ENCODE data around the gene LHCGR.

LHCGR gene

GRCh38 chr2:48755473-48755872, at the start of gene LHCGR:
Gene LHCGR (minus strand): TSS chr2:48755724. CDS start chr2:48755671, 53 bp downstream.
- DNase-seq (ENCODE audit: low spot score) = no peak

DNA sequence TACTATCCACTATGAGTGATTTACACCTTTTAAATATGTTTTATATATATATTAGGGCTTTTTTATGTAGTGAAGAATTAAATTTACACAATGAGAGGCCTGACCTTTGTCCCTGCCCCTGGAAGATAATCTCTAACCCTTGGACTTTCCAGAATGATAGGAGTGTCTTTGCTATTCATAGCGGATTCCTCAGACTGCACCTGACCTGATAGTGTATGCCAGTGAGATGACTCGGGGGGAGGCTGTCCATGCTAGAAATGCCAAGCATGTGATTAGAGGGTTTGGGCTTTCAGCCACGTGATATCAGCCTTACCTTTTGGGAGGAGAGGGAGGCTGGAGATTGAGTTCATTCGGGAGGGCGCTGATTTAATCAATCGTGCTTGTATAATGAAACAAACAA, 44.1 kb upstream of the LHCGR start:
- DNase-seq (ENCODE audit: low spot score) = no peak

DNA sequence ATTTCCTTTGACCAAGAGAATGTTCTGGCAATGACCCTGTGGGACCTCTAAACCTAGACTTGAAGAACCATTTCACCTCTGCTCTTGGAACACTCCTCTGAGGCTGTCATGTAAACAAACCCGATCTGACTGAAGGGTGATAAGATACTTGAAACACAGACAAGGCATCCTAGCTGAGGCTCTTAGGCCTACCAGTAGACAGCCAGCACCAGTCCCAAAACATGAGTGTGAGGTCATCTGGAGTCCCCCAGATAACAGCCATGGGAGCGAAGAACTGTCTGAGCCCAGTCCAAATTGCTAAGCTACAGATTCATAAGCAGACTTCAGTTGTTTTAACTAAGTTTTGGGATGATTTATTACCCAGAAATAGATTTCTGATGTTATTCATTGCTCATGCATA, 39.5 kb upstream of the LHCGR start:
- no peak for DNase-seq (ENCODE audit: low spot score)

- no peak for DNase-seq (ENCODE audit: low spot score)
Observed at GRCh38 chr2:48793671-48794070, 38.1 kb upstream of the LHCGR start.

- DNase-seq (ENCODE audit: low spot score) = no peak
Observed at GRCh38 chr2:48792030-48792429, 36.5 kb upstream of the LHCGR start.

GRCh38 chr2:48790407-48791170, 35.1 kb upstream of the LHCGR start:
- DNase-seq (ENCODE audit: low spot score) = no peak

DNA sequence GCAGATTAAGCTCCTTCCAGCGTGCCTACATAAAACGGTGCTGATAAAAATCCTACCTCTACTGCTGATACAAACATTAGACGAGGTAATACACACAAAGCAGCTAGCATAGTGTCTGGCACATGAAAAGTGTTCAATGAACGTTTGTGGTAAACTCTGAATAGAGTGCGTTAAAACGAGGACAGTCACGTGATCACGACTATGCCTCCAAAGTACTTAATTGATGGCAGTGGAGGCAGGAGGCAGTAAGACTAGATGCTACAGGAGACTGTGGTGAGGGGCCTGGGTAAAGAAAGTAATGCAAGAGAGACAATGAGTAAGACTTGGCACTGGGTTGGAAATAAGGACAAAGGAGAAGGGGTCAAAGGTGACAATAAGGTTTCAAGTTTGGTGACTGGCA, 32.1 kb upstream of the LHCGR start:
- no peak for DNase-seq (ENCODE audit: low spot score)

- DNase-seq (ENCODE audit: low spot score) = no peak
Observed at GRCh38 chr2:48781366-48781765, 25.8 kb upstream of the LHCGR start.

DNA sequence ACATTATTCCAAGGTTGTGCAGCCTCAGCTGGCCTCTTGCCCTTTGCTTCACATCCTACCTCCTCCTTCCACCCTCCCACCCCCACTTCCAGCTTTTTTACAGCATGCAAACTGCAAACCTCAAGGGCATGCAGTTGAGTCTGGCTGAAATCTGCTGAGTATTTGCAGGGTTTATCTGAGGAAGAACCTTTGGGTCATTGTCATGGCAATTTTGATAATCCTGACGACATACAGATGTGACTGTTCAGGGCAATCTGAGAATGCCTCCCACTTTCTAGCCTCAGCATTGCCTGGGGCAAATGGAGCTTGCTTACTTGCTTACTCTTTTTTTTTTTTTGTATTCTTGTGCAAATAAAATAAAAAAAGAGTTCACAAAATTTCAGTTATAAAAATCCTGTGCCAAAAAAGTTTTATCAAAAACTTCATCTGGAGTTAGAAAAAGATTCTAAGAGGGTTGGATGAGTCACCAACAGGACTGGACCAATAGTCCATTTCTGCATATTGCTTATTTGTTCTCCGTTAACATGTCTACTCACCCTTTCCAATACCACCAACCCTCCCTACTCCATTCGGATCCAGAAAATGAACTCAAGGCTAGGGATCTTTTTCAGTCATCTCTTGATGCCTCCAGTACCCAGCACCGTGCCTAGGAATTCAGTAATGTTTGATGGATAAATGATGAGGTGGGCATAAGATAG, 23.6 kb upstream of the LHCGR start:
- no peak for DNase-seq (ENCODE audit: low spot score)

DNA sequence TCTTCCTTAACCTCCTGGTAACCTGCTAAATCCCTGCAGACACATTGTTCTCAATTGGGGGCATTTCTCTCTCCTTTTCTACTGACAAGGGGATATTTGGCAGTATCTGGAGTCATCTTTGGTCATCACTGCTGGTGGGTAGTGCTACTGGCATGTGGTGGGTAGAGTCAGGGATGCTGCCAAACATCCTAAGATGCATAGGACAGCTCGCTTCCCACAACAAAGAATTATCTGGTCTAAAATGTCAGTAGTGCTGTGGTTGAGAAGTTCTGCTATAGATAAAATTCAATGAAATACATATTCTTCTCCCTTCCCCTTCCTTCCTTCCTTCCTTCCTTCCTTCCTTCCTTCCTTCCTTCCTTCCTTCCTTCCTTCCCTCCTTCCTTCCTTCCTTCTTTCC, 18.7 kb upstream of the LHCGR start:
- DNase-seq (ENCODE audit: low spot score) = no peak

- DNase-seq (ENCODE audit: low spot score) = no peak
Observed at GRCh38 chr2:48771241-48772014, 15.9 kb upstream of the LHCGR start.

- DNase-seq (ENCODE audit: low spot score) = no peak
Observed at GRCh38 chr2:48770181-48770580, 14.7 kb upstream of the LHCGR start.

- DNase-seq (ENCODE audit: low spot score) = no peak
Observed at GRCh38 chr2:48768669-48769068, 13.1 kb upstream of the LHCGR start.

- DNase-seq (ENCODE audit: low spot score) = no peak
Observed at GRCh38 chr2:48767330-48767729, 11.8 kb upstream of the LHCGR start.

GRCh38 chr2:48760826-48761225, 5.3 kb upstream of the LHCGR start:
- no peak for DNase-seq (ENCODE audit: low spot score)

DNA sequence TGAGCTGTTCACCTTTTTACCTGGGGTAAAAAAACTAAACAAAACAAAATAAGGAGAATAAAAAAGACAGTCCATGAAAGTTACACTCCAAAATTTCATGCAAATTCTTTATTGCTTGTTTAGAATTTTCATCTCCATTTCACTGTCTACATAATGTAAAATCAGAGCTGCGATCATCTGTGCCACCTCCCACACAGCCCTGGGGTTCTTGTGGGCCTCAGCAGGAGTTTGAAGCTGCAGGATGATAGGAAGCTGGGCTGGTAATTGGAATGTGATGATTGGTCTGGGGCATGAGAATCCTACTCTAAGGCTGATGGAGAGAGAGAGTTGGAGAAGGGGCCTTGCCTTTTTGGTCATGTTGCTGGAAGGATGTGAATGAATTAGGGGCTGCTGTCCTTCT, 4.2 kb upstream of the LHCGR start:
- no peak for DNase-seq (ENCODE audit: low spot score)

DNA sequence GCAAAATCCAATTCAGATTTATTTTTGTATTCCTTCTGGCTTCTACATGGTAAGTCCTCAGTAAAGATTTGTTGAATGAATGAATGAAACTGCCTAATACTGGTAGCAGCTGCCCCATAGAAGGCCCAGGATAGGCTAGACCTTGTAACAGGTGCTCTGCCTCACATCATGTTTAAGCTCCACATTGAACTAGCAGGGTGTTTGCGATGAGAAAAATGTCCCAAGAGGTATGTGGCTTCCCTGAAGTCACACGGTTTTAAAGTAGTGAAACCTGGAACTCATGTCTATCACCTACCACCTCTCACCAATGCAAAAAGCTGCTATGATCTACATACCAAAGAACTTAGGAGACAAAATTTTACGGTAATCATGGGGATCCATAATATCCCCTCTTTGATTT, 765 bp upstream of the LHCGR start:
- DNase-seq (ENCODE audit: low spot score) = no peak

DNA sequence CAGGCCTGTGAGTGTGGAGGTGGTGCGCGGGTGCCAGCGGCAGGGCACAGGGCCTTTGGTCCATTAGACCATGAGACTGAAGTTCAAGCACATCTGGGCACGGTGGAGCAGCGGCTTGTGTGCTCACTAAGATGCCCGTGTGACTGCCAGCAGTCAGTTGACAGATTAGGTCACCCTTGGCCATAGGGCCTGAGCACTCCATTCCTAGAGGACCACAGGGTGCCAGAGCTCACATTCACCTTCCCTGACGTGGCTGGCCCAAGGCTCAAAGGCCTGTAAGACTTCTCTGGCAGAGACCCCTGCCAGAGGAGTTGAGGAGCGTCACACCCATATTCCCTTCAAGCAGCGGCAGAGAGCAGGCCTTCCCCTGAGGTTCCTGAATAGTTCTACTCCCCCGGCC, 650 bp downstream of the LHCGR start:
- DNase-seq (ENCODE audit: low spot score) = no peak

DNA sequence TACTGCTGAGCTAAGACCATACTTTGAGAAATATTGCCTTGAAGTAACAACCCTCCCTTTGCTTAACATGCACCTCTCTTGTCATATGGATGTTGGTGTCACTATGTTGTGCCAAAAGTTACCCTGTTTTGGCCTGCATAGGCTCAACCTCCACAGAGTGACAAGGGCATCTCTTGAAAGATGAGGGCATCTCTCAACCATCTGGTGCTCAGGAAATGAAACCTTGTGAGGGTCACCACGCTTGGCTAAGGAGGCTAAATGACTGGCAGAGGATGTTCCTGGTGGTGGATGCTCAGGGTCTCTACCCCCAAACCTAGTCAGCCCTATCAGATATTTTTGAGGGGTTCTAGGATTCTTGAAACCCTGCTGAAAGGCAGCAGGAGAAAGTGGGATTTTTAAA, 2.3 kb downstream of the LHCGR start:
- no peak for DNase-seq (ENCODE audit: low spot score)

DNA sequence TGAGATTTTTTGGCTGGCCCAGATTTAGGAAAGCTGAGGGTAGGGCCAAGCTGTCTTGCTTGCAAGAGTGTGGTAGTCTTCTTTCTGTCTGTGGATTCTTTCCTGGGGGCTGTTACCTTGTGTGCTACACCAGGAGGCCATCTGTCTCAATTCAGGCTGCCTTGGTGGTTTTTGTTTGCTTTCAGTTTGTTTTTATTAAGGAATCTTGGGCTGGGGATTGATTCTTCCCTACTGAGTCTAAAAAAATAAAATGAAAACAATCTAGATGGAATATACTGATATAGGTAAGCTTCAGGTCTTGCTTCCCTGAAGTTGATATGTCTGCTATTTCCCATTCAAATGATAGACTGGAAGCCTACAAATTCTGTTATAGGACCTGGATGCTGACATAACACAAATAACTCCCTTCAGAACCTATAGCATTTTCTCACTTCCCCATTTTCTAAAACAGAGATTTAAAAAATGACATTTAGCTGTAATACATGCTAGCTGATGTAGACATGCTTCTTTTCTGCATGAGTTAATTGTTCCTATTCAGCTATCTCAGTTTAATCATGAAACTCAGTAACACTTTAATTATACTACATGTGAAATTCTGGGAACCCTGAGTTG, 5.3 kb downstream of the LHCGR start:
- DNase-seq (ENCODE audit: low spot score) = no peak

DNA sequence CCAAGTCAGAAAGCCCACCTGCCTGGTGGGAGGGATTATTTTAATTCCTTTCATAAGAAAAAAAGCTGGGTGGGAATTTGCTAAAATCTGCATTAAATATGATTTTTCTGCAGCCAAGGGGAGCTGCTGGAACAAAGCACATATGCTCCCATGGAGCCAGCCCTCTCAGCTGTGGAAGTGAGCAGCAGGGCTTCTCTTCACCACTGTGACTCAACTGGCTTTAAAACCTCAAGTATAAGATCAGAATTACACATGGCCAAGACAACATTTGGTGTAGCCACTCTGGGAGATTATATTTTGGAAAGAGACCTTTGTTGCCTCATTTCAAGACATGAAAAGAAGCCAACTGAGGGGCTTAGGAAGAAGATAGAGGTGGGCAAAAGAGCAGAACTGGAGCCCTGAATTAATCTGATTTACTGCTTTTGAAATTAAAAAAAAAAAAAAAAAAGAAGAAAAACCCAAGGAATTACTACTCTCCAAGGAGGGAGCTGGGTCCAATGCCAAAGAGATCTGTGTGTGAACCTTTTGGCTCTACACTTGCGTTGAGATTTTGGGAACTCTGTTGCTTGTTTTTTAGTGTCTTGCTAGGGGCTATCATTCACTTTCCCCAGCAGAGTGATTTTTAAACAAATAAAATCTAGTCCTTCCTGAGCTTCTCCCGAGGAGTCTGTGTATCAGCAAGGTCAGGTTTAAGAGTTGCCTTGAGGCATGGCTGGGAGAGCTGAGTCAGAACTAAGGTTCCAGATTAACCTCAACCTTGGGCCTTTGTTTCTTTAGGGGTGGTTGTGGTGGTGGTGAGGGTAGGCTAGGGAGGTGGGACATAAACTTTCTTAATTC, 6.0 kb downstream of the LHCGR start:
- no peak for DNase-seq (ENCODE audit: low spot score)

DNA sequence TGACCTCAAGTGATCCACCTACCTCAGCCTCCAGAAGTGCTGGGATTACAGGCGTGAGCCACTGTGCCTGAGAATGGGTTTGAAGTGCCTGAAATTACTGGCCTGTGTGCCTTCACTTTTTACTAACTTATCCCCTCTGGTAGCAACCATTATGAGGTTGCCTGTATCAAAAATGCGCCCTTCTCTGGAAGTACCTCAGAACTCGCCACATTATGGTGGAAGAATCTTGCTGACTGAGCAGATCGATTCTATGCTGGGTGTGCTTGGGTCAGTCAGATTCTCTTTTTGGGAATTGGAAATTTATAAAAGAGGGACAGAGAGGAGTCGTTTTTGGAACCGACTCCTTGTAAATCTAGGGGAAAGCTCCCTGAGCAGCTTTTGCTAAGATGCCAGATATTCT, 8.2 kb downstream of the LHCGR start:
- no peak for DNase-seq (ENCODE audit: low spot score)

Data from SW480 (cell line).